Mesendoderm (in vitro differentiated cells): ENCODE data around the gene PAPOLB. TPM values are rescaled to one million over a fixed set of nuclear protein-coding genes. Genes with fewer than 3 reads are reported as not detected.

Experiments
- DNase-seq: peaks from one replicate; pipeline ENCODE4 v3.0.0; 2013
- H2AK5ac ChIP-seq: 2 replicates; pipeline ENCODE4 v1.6.1; 2013; ENCODE audit warnings: low read length, inconsistent platforms
- H2BK120ac ChIP-seq: 2 replicates; pipeline ENCODE4 v1.6.1; 2013; ENCODE audit warnings: low read depth, mild to moderate bottlenecking, low read length, moderate library complexity, mixed read lengths
- H2BK15ac ChIP-seq: replicated peaks from 2 replicates; pipeline ENCODE4 v1.6.1; 2013; ENCODE audit warnings: low read depth, mild to moderate bottlenecking, moderate library complexity
- H2BK5ac ChIP-seq: 2 replicates; pipeline ENCODE4 v1.6.1; 2013; ENCODE audit warnings: low read length, inconsistent platforms
- H3K18ac ChIP-seq: 2 replicates; pipeline ENCODE4 v1.6.1; 2013; ENCODE audit warnings: mild to moderate bottlenecking, low read length, mixed read lengths
- H3K23ac ChIP-seq: one replicate; pipeline ENCODE4 v1.6.1; 2013; ENCODE audit warnings: low read length
- H3K27ac ChIP-seq: 2 replicates; pipeline ENCODE4 v1.5.1; 2013; ENCODE audit warnings: low read depth, mild to moderate bottlenecking, inconsistent platforms, low read length, moderate library complexity
- H3K27me3 ChIP-seq: 2 replicates; pipeline ENCODE4 v1.6.1; 2013; ENCODE audit warnings: low read length, control low read depth, mild to moderate bottlenecking, inconsistent platforms; ENCODE audit not compliant: insufficient read depth, poor library complexity
- H3K36me3 ChIP-seq: 2 replicates; pipeline ENCODE4 v1.6.1; 2013; ENCODE audit warnings: low read length, inconsistent platforms; ENCODE audit not compliant: control insufficient read depth, insufficient read depth
- H3K4ac ChIP-seq: one replicate; pipeline ENCODE4 v1.6.1; 2013; ENCODE audit warnings: low read depth, mild to moderate bottlenecking, low read length, moderate library complexity
- H3K4me1 ChIP-seq: 2 replicates; pipeline ENCODE4 v1.6.1; 2013; ENCODE audit warnings: low read depth, low read length, inconsistent platforms; ENCODE audit not compliant: control insufficient read depth
- H3K4me2 ChIP-seq: 2 replicates; pipeline ENCODE4 v1.6.1; 2013; ENCODE audit warnings: low read length
- H3K4me3 ChIP-seq: 2 replicates; pipeline ENCODE4 v1.5.1; 2013; ENCODE audit warnings: mild to moderate bottlenecking, low read length
- H3K56ac ChIP-seq: one replicate; pipeline ENCODE4 v1.6.1; 2013; ENCODE audit warnings: low read length
- H3K79me1 ChIP-seq: 2 replicates; pipeline ENCODE4 v1.6.1; 2013; ENCODE audit warnings: low read length, inconsistent platforms
- H3K79me2 ChIP-seq: 2 replicates; pipeline ENCODE4 v1.6.1; 2013; ENCODE audit warnings: mild to moderate bottlenecking, low read length; ENCODE audit not compliant: control insufficient read depth, insufficient read depth
- H3K9ac ChIP-seq: 2 replicates; pipeline ENCODE4 v1.6.1; 2013; ENCODE audit warnings: low read length, inconsistent platforms
- H4K5ac ChIP-seq: one replicate; pipeline ENCODE4 v1.6.1; 2013; ENCODE audit warnings: low read length
- H4K8ac ChIP-seq: one replicate; pipeline ENCODE4 v1.6.1; 2013; ENCODE audit warnings: low read depth, mild to moderate bottlenecking, control low read depth, low read length, moderate library complexity
- WGBS: extraction: QIAGEN DNeasy Blood & Tissue Kit; methylation state at CpG from one replicate; pipeline ENCODE4 v1.1.7; 2013; ENCODE audit warnings: low lambda C conversion rate, missing lambda C conversion rate; ENCODE audit not compliant: insufficient coverage; ENCODE audit errors: extremely low coverage; 5-methylcytosine and 5-hydroxymethylcytosine counted together
- polyA plus RNA-seq, 2 experiments: library from polyadenylated mRNA; stranded (reverse); fragments of 200-250 nt; gene quantifications; one replicate each; pipeline ENCODE4 v1.2.3, GENCODE V29; 2013

PAPOLB gene
- not detected for polyA plus RNA-seq (2013, experiment 1 of 2)
- polyA plus RNA-seq (2013, experiment 2 of 2): 0.01 TPM

DNA sequence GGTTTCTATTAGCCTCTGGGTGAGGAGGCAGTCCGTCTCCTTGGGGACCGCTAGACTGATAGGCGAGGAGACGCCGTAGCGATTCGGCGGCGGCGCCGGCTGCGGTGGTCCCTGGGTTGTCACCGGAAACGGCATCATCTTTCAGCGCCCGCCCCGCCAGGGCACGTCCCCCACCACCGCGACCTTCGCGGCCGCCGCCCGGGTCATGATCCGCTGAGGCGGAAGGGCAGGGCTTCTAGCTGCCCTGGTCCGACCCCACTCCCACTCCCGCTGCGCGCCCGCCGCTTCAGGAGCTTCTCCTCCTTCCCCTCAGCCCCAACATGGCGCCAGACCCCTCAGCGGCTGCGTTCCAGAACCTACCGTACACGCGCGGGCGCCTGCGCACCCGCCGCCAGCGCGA, at the start of gene PAPOLB:
PAPOLB (minus strand) TSS at position 358 of the 400 bp plus-strand sequence; CDS start at position 138, 220 bp downstream.
- H3K79me1 ChIP-seq: no peaks in the 10 kb centered on the region
- no peak within 1 kb of the TSS for H2AK5ac ChIP-seq
- H2BK120ac ChIP-seq: no peak within 1 kb of the TSS
- no peak within 1 kb of the TSS for H2BK5ac ChIP-seq
- H2BK15ac ChIP-seq: no peak within 1 kb of the TSS
- no peak for DNase-seq
- H3K36me3 ChIP-seq: no peaks in the 10 kb centered on the region
- H3K4me2 ChIP-seq: no peak within 1 kb of the TSS
- no peak within 1 kb of the TSS for H3K4me3 ChIP-seq
- H4K5ac ChIP-seq: no peak within 1 kb of the TSS
- H3K4ac ChIP-seq: no peak within 1 kb of the TSS
- H3K27ac ChIP-seq: no peak within 1 kb of the TSS
- H3K18ac ChIP-seq: no peak within 1 kb of the TSS
- no peak within 1 kb of the TSS for H3K9ac ChIP-seq
- H3K23ac ChIP-seq: no peak within 1 kb of the TSS
- no peaks in the 10 kb centered on the region for H3K79me2 ChIP-seq
- H3K27me3 ChIP-seq: no peaks in the 10 kb centered on the region
- H3K4me1 ChIP-seq: no peaks in the 10 kb centered on the region
- H4K8ac ChIP-seq: no peak within 1 kb of the TSS
- WGBS: no CpG with 5 or more reads among the region's 46 CpGs
- H3K56ac ChIP-seq: no peak within 1 kb of the TSS

DNA sequence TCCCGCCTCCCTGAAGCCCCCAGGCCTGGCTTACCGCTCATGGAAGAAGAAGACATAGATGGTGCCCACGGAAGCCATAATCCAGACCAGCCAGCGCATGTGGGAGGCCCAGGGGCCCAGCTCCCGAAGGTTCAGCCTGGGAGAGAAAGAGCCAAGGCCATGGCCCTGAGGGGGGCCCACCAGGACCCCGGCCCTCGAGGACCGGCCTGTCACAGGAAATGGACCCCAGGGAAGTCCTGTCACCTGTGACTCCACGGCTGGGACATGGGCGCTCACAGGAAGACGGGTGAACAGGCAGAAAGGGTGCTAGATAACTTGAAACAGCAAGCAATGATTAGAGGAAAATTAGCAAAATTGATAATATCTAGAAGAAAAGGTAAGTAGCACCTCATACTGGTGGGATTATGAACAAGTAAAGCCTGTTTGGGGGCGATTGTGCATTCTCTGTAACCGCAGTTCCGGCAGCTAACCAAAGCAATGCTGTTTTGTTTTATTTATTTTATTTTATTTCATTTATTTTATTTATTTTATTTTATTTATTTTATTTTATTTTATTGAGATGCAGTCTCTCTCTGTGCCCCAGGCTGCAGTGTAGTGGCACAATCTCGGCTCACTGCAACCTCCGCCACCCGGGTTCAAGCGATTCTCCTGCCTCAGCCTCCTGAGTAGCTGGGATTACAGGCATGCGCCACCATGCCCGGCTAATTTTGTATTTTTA, 49.4 kb upstream of the PAPOLB start:
- no peak overlapping the region for H2BK120ac ChIP-seq
- WGBS: no CpG with 5 or more reads among the region's 20 CpGs
- no peak overlapping the region for H3K23ac ChIP-seq
- no peaks in the 10 kb centered on the region for H3K27me3 ChIP-seq
- no peak overlapping the region for H3K18ac ChIP-seq
- no peak overlapping the region for H3K4ac ChIP-seq
- H3K79me2 ChIP-seq: no peaks in the 10 kb centered on the region
- no peaks in the 10 kb centered on the region for H3K36me3 ChIP-seq
- H3K9ac ChIP-seq: no peak overlapping the region
- no peaks in the 10 kb centered on the region for H3K79me1 ChIP-seq
- no peak overlapping the region for H3K4me2 ChIP-seq
- DNase-seq: no peak
- no peak overlapping the region for H2BK15ac ChIP-seq
- H2AK5ac ChIP-seq: no peak overlapping the region
- no peak overlapping the region for H3K27ac ChIP-seq
- H4K8ac ChIP-seq: no peak overlapping the region
- no peak overlapping the region for H3K56ac ChIP-seq
- no peaks in the 10 kb centered on the region for H3K4me1 ChIP-seq
- no peak overlapping the region for H3K4me3 ChIP-seq
- H4K5ac ChIP-seq: no peak overlapping the region
- H2BK5ac ChIP-seq: no peak overlapping the region

DNA sequence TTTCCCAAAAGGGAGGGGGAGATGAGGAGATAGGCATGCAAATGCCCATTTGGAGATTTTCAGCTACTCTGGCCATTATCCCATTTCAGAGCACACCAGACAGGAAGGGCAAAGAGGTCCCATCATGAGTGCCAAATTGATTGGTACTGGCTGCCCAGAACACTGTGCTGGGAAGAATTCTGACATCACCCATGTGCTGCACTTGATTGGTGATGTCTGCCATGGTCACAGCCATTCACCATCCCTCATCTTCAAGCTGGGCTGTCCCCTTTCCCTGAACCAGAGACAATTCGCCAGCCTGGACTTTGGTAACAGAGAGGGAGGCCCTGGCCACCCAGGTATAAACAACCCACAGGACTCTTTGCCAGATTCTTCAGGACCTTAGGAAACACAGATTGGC, 44.9 kb upstream of the PAPOLB start:
- H3K79me1 ChIP-seq: no peaks in the 10 kb centered on the region
- no peaks in the 10 kb centered on the region for H3K79me2 ChIP-seq
- H4K5ac ChIP-seq: no peak overlapping the region
- no peaks in the 10 kb centered on the region for H3K27me3 ChIP-seq
- H2BK120ac ChIP-seq: no peak overlapping the region
- peak; percentile 18 for DNase-seq
- H4K8ac ChIP-seq: no peak overlapping the region
- H3K36me3 ChIP-seq: no peaks in the 10 kb centered on the region
- H3K18ac ChIP-seq: no peak overlapping the region
- H3K23ac ChIP-seq: no peak overlapping the region
- no peak overlapping the region for H3K56ac ChIP-seq
- H2BK5ac ChIP-seq: no peak overlapping the region
- no peak overlapping the region for H2BK15ac ChIP-seq
- WGBS: no CpG with 5 or more reads among the region's 1 CpG
- no peak overlapping the region for H3K27ac ChIP-seq
- H3K9ac ChIP-seq: no peak overlapping the region
- H3K4ac ChIP-seq: no peak overlapping the region
- no peak overlapping the region for H3K4me2 ChIP-seq
- no peak overlapping the region for H3K4me3 ChIP-seq
- H3K4me1 ChIP-seq: no peaks in the 10 kb centered on the region
- H2AK5ac ChIP-seq: no peak overlapping the region

DNA sequence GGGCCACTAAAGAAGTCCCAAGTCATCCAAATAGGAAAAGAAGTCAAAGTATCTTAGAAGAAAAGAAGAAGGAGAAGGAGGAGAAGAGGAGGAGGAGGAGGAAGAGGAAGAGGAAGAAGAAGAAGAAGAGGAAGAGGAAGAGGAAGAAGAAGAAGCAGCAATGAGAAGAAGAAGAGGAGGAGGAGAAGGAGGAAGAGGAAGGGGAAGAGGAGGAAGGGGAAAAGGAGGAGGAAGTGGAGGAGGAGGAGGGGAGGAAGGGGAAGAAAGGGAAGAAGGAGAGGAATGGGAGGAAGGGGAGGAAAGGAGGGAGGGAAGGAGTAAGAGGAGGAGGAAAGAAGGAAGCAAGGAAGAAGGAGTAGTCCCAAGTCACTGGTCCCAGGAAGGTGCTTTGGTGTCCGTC, 43.3 kb upstream of the PAPOLB start:
- H3K27ac ChIP-seq: no peak overlapping the region
- H3K56ac ChIP-seq: no peak overlapping the region
- no peak overlapping the region for H3K18ac ChIP-seq
- H4K5ac ChIP-seq: no peak overlapping the region
- H3K4ac ChIP-seq: no peak overlapping the region
- H3K4me1 ChIP-seq: no peaks in the 10 kb centered on the region
- H3K23ac ChIP-seq: no peak overlapping the region
- H2BK15ac ChIP-seq: no peak overlapping the region
- no peaks in the 10 kb centered on the region for H3K27me3 ChIP-seq
- H3K79me1 ChIP-seq: no peaks in the 10 kb centered on the region
- H2BK120ac ChIP-seq: no peak overlapping the region
- no peak overlapping the region for H2BK5ac ChIP-seq
- no CpG with 5 or more reads among the region's 1 CpG for WGBS
- no peaks in the 10 kb centered on the region for H3K79me2 ChIP-seq
- no peak overlapping the region for H3K4me2 ChIP-seq
- H3K4me3 ChIP-seq: no peak overlapping the region
- no peaks in the 10 kb centered on the region for H3K36me3 ChIP-seq
- no peak overlapping the region for H3K9ac ChIP-seq
- H2AK5ac ChIP-seq: no peak overlapping the region
- H4K8ac ChIP-seq: no peak overlapping the region
- DNase-seq: no peak

DNA sequence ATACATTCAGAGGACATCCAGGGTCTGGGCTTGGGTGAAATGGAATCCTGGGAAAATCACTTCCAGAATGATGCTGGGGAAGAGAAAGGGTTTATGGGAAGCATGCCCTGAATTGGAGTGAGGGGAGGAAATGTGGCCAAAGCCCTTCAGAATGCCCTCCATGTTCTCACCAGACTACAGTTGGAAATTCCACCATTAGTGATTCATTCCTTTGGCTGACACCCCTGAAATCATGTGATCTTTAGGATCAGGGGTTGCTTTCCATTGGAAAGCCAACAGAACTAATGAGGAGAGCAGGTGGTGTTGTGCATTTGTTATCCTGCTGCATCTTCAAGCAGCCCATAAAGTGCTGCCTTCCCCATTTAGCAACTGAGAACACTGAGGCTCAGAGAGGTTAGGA, 42.5 kb upstream of the PAPOLB start:
- Histone ChIP-seq H3K79me1 (no peaks in the 10 kb centered on the region), H3K56ac (no peak overlapping the region), H3K36me3 (no peaks in the 10 kb centered on the region), H2BK5ac (no peak overlapping the region), H3K4me1 (no peaks in the 10 kb centered on the region), H3K27ac (no peak overlapping the region), H4K5ac (no peak overlapping the region), H3K9ac (no peak overlapping the region), H4K8ac (no peak overlapping the region), H3K4ac (no peak overlapping the region), H3K18ac (no peak overlapping the region), H2BK120ac (no peak overlapping the region), H3K79me2 (no peaks in the 10 kb centered on the region), H3K4me3 (no peak overlapping the region), H2BK15ac (no peak overlapping the region), H3K4me2 (no peak overlapping the region), H2AK5ac (no peak overlapping the region), H3K23ac (no peak overlapping the region), H3K27me3 (no peaks in the 10 kb centered on the region)
- no peak for DNase-seq

DNA sequence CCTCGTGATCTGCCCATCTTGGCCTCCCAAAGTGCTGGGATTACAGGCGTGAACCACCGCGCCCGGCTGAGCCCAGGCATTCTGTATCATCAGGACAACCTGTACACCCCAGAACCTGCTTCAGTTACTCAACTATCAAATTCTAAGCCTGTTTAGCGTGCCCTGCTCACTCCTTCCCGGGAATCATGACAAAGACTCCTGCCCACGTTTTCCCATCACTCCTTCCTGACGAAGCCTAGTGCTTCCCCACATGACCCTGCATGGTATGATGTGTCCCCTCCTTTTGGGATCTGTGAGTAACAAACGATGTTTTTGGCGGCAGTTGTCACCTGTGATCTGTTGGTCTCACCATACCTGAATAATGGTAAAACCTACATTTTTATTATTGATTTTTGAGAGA, 33.9 kb upstream of the PAPOLB start:
- H3K4me1 ChIP-seq: no peaks in the 10 kb centered on the region
- H3K56ac ChIP-seq: no peak overlapping the region
- no peaks in the 10 kb centered on the region for H3K79me1 ChIP-seq
- H3K18ac ChIP-seq: no peak overlapping the region
- H3K27me3 ChIP-seq: no peaks in the 10 kb centered on the region
- no peak overlapping the region for H2AK5ac ChIP-seq
- H3K9ac ChIP-seq: no peak overlapping the region
- no CpG with 5 or more reads among the region's 11 CpGs for WGBS
- no peak overlapping the region for H2BK15ac ChIP-seq
- H3K27ac ChIP-seq: no peak overlapping the region
- H3K4me3 ChIP-seq: no peak overlapping the region
- H3K4me2 ChIP-seq: no peak overlapping the region
- no peak overlapping the region for H2BK120ac ChIP-seq
- no peak overlapping the region for H3K4ac ChIP-seq
- H3K79me2 ChIP-seq: no peaks in the 10 kb centered on the region
- no peaks in the 10 kb centered on the region for H3K36me3 ChIP-seq
- no peak for DNase-seq
- no peak overlapping the region for H4K5ac ChIP-seq
- H4K8ac ChIP-seq: no peak overlapping the region
- H3K23ac ChIP-seq: no peak overlapping the region
- H2BK5ac ChIP-seq: no peak overlapping the region
